HepG2 (cell line): Measurements from ENCODE around the gene MAP1LC3C. TPM values are rescaled to one million over a fixed set of nuclear protein-coding genes. Genes with fewer than 3 reads are reported as not detected.

Source experiments
- ATAC-seq: fragments of 200-7000 bp; cut with Tn5 transposase; 3 replicates; pipeline ENCODE4 v1.9.1; 2020; ENCODE audit warnings: mild to moderate bottlenecking, moderate library complexity
- Bru-seq: library from RNA; stranded (reverse); fragments of 400-500 nt; gene quantifications from one replicate; lab custom pipeline; 2021; lab: Mats Ljungman, UMichigan
- BruChase-seq, 2 experiments: library from RNA; stranded (reverse); fragments of 400-500 nt; gene quantifications; one replicate each; lab custom pipeline; 2021; lab: Mats Ljungman, UMichigan
- BruUV-seq: library from RNA; stranded (reverse); fragments of 400-500 nt; replicated peaks from 2 replicates; lab custom pipeline; 2021; lab: Mats Ljungman, UMichigan
- CTCF ChIA-PET: fragments of 300-600 bp; formaldehyde crosslinking; extraction: SDS; loops from one replicate; lab custom pipeline; 2021; ENCODE audit warnings: low total read pairs, inconsistent platforms, low intra/inter-chr PET ratio; lab: Yijun Ruan, JAX
- POLR2A ChIA-PET: fragments of 350-600 bp; sonication (Branson Sonifier 250); formaldehyde crosslinking; loops from one replicate; lab custom pipeline; 2020; ENCODE audit warnings: antibody characterized with exemption, inconsistent platforms; lab: Yijun Ruan, JAX
- DNase-seq: peaks from one replicate; pipeline ENCODE4 v3.0.0-alpha.2; 2015; ENCODE audit warnings: low spot score
- FAIRE-seq: peaks from 3 replicates; lab custom pipeline; 2011; peaks lifted over from hg19 to GRCh38; lab: Jason Lieb, UNC
- H2AFZ ChIP-seq: one replicate; pipeline ENCODE4 v1.6.1; 2011; ENCODE audit warnings: low read length, inconsistent platforms
- H3K27ac ChIP-seq: fragments of 300-600 bp; 3 replicates; pipeline ENCODE4 v1.8.0; 2011; ENCODE audit warnings: mixed run types, mild to moderate bottlenecking, mixed read lengths, low read length, inconsistent platforms; ENCODE audit not compliant: insufficient read depth; ENCODE audit errors: extremely low read length
- H3K27me3 ChIP-seq, 2 experiments: fragments of 200-600 bp in 1 of 2; 2 replicates in 1 of 2; 3 replicates in 1 of 2; pipeline versions ENCODE4 v1.6.0 to v1.8.0; 2011; ENCODE audit warnings: low read length in 2 of 2, mild to moderate bottlenecking in 2 of 2, moderate library complexity in 2 of 2, inconsistent platforms in 1 of 2; ENCODE audit not compliant: insufficient read depth in 2 of 2, control insufficient read depth in 1 of 2
- H3K36me3 ChIP-seq, 2 experiments: fragments of 200-600 bp in 1 of 2; replicated peaks in 1 of 2; 2 replicates in 1 of 2; 3 replicates in 1 of 2; pipeline versions ENCODE4 v1.5.1 to v1.8.0; 2011; ENCODE audit warnings: low read length in 2 of 2, inconsistent platforms in 1 of 2; ENCODE audit not compliant: insufficient read depth in 2 of 2, control insufficient read depth in 1 of 2
- H3K4me1 ChIP-seq: 2 replicates; pipeline ENCODE4 v1.5.1; 2012; ENCODE audit warnings: low read length, inconsistent platforms; ENCODE audit not compliant: insufficient read depth
- H3K4me2 ChIP-seq: 2 replicates; pipeline ENCODE4 v1.6.0; 2011; ENCODE audit warnings: low read depth, low read length, inconsistent platforms
- H3K4me3 ChIP-seq, 3 experiments: fragments of 200-600 bp in 1 of 3; sonication (generic), shearing (Covaris generic) in 1 of 3; replicated peaks in 1 of 3; 2 replicates each; pipeline ENCODE4 v1.5.1; 2011 to 2016; ENCODE audit warnings: low read length in 3 of 3, inconsistent platforms in 2 of 3, low read depth in 2 of 3, mild to moderate bottlenecking in 2 of 3, control low read depth in 1 of 3, mixed read lengths in 1 of 3; ENCODE audit not compliant: insufficient read depth in 1 of 3
- H3K79me2 ChIP-seq: one replicate; pipeline ENCODE4 v1.6.1; 2011; ENCODE audit warnings: low read length, inconsistent platforms; ENCODE audit not compliant: insufficient read depth
- H3K9ac ChIP-seq: 2 replicates; pipeline ENCODE4 v1.6.0; 2011; ENCODE audit warnings: mild to moderate bottlenecking, low read depth, low read length, inconsistent platforms; ENCODE audit not compliant: insufficient read depth
- H3K9me3 ChIP-seq: 2 replicates; pipeline ENCODE4 v1.5.1; 2012; ENCODE audit warnings: mild to moderate bottlenecking, low read length
- H4K20me1 ChIP-seq: 2 replicates; pipeline ENCODE4 v1.6.0; 2011; ENCODE audit warnings: inconsistent platforms, mild to moderate bottlenecking, low read length, moderate library complexity; ENCODE audit not compliant: insufficient read depth
- DNMT3B ChIP-seq: conservative IDR thresholded peaks from 2 replicates; pipeline ENCODE4 v1.6.1; 2016; ENCODE audit warnings: missing biosample characterization, control low read depth
- ETV5 ChIP-seq: IDR thresholded peaks from 2 replicates; pipeline ENCODE4 v1.6.1; 2018; ENCODE audit warnings: missing biosample characterization, missing genetic modification reagents, inconsistent platforms, borderline replicate concordance
- HOXD1 ChIP-seq: sonication (generic); formaldehyde crosslinking; IDR thresholded peaks from 2 replicates; pipeline ENCODE4 v1.5.0; 2020; ENCODE audit warnings: missing genetic modification reagents
- POLR2AphosphoS2 ChIP-seq: IDR thresholded peaks from 2 replicates; pipeline ENCODE4 v1.6.1; 2011; ENCODE audit warnings: low read depth, low read length, improper control_type of control experiment
- SOX5 ChIP-seq: IDR thresholded peaks from 2 replicates; pipeline ENCODE4 v1.6.1; 2016; ENCODE audit warnings: borderline replicate concordance
- SP5 ChIP-seq: IDR thresholded peaks from 2 replicates; pipeline ENCODE4 v1.6.1; 2016; ENCODE audit warnings: low read depth, borderline replicate concordance
- ZNF230 ChIP-seq: sonication (generic); formaldehyde crosslinking; IDR thresholded peaks from 2 replicates; pipeline ENCODE4 v1.4.0; 2020; ENCODE audit warnings: mild to moderate bottlenecking, missing genetic modification reagents
- ZNF337 ChIP-seq: sonication (generic); formaldehyde crosslinking; IDR thresholded peaks from 2 replicates; pipeline ENCODE4 v1.5.1; 2020; ENCODE audit warnings: missing genetic modification reagents, low read depth, mild to moderate bottlenecking, borderline replicate concordance
- ZNF34 ChIP-seq: sonication (generic); formaldehyde crosslinking; IDR thresholded peaks from 2 replicates; pipeline ENCODE4 v1.4.0; 2020; ENCODE audit warnings: mild to moderate bottlenecking, missing genetic modification reagents, borderline replicate concordance
- ZNF564 ChIP-seq: sonication (generic); formaldehyde crosslinking; IDR thresholded peaks from 2 replicates; pipeline ENCODE4 v1.8.1; 2023; ENCODE audit warnings: mild to moderate bottlenecking, missing genetic modification reagents
- ZNF567 ChIP-seq: sonication (generic); formaldehyde crosslinking; IDR thresholded peaks from 2 replicates; pipeline ENCODE4 v1.8.1; 2023; ENCODE audit warnings: mild to moderate bottlenecking, missing genetic modification reagents, borderline replicate concordance
- ZNF629 ChIP-seq: sonication (generic); formaldehyde crosslinking; conservative IDR thresholded peaks from 2 replicates; pipeline ENCODE4 v1.5.0; 2020; ENCODE audit warnings: missing genetic modification reagents
- ZNF737 ChIP-seq: sonication (generic); formaldehyde crosslinking; IDR thresholded peaks from 2 replicates; pipeline ENCODE4 v1.5.0; 2020; ENCODE audit warnings: missing genetic modification reagents, mild to moderate bottlenecking, borderline replicate concordance
- WGBS: methylation state at CpG from one replicate; pipeline ENCODE4 v1.1.6; 2017; ENCODE audit warnings: low lambda C conversion rate; 5-methylcytosine and 5-hydroxymethylcytosine counted together
- in situ Hi-C: cut with HindIII; loops from 2 replicates; pipeline ENCODE4 v1.10.0; 2017; ENCODE audit warnings: low pct_unique_long_range_greater_than_20kb; ENCODE audit not compliant: extremely low pct_ligation_motif_present
- intact Hi-C: fragments of 100-400 bp; cut with micrococcal nuclease; formaldehyde crosslinking; loops from one replicate; pipeline ENCODE4 v1.10.0; 2022; ENCODE audit not compliant: unreplicated experiment
- long read RNA-seq, 2 experiments: library from RNA in 1 of 2; library from polyadenylated mRNA in 1 of 2; stranded (forward) in 1 of 2; unstranded in 1 of 2; transcript quantifications; one replicate each; pipeline ENCODE4 v2.0.0, GENCODE V29; 2019 to 2022
- polyA minus RNA-seq, 3 experiments: library from RNA; depleted of rRNA, polyadenylated mRNA; stranded (reverse); fragments of >200 nt; gene quantifications; 2 replicates each; pipeline ENCODE4 v1.2.3, GENCODE V29; 2011; ENCODE audit warnings: low replicate concordance in 1 of 3
- polyA plus RNA-seq, 8 experiments: library from polyadenylated mRNA; depleted of rRNA in 3 of 8; stranded (reverse) in 7 of 8; unstranded in 1 of 8; fragments of >200 nt; fragmentation: Illumina TruSeq in 4 of 8; extraction: Trizol in 4 of 8; gene quantifications; 2 replicates each; pipeline versions ENCODE4 v1.2.1 to v1.2.3, GENCODE V29; 2011 to 2016; ENCODE audit warnings: low read depth in 4 of 8, missing spikeins in 1 of 8, mixed read lengths in 1 of 8; ENCODE audit not compliant: insufficient read depth in 1 of 8
- total RNA-seq, 5 experiments: library from RNA; depleted of rRNA; stranded (reverse); fragments of >200 nt; fragmentation: Illumina TruSeq; extraction: Trizol; gene quantifications; 2 replicates each; pipeline ENCODE4 v1.2.3, GENCODE V29; 2016; ENCODE audit warnings: low read depth in 1 of 5
- TF ChIP-seq, protein P1 (sequence below): sonication (generic); formaldehyde crosslinking; IDR thresholded peaks from 2 replicates; pipeline ENCODE4 v1.5.0; 2020; ENCODE audit warnings: mild to moderate bottlenecking, missing genetic modification reagents
- TF ChIP-seq, protein P2 (sequence below): IDR thresholded peaks from 2 replicates; pipeline ENCODE4 v1.6.1; 2018; ENCODE audit warnings: missing genetic modification reagents, mild to moderate bottlenecking, missing compliant biosample characterization
- TF ChIP-seq, protein P3 (sequence below): sonication (generic); formaldehyde crosslinking; IDR thresholded peaks from 2 replicates; pipeline ENCODE4 v1.5.0; 2020; ENCODE audit warnings: missing genetic modification reagents

Gene MAP1LC3C
- total RNA-seq (2016; rRNA removed; fragmentation: Illumina TruSeq; extraction: Trizol) (not detected in 2 replicates), polyA plus RNA-seq (2011; rRNA removed) (not detected in 2 replicates), polyA minus RNA-seq (2011; rRNA and poly(A)+ RNA removed; ENCODE audit: low replicate concordance) (not detected in 2 replicates), Bru-seq, nascent RNA (not detected), BruChase-seq, experiment 1, labeled RNA remaining after a 6-hour chase (not detected), BruChase-seq, experiment 2, labeled RNA remaining after a 2-hour chase (not detected)
- total RNA-seq (2016; cell fraction: cytosol; rRNA removed; fragmentation: Illumina TruSeq; extraction: Trizol; ENCODE audit: low read depth): not detected in 2 replicates
- not detected in 2 replicates for total RNA-seq (2016; cell fraction: insoluble cytoplasmic fraction; rRNA removed; fragmentation: Illumina TruSeq; extraction: Trizol)
- total RNA-seq (2016; cell fraction: membrane; rRNA removed; fragmentation: Illumina TruSeq; extraction: Trizol): not detected in 2 replicates
- not detected in 2 replicates for total RNA-seq (2016; cell fraction: nucleus; rRNA removed; fragmentation: Illumina TruSeq; extraction: Trizol)
- polyA plus RNA-seq (2011; cell fraction: cytosol; rRNA removed): not detected in 2 replicates
- polyA plus RNA-seq (2011; cell fraction: nucleus; rRNA removed): not detected in 2 replicates
- not detected in 2 replicates for polyA plus RNA-seq (2012)
- polyA plus RNA-seq (2016; cell fraction: cytosol; fragmentation: Illumina TruSeq; extraction: Trizol; ENCODE audit: low read depth): not detected in 2 replicates
- not detected in 2 replicates for polyA plus RNA-seq (2016; cell fraction: insoluble cytoplasmic fraction; fragmentation: Illumina TruSeq; extraction: Trizol; ENCODE audit: low read depth)
- polyA plus RNA-seq (2016; cell fraction: membrane; fragmentation: Illumina TruSeq; extraction: Trizol; ENCODE audit: low read depth): not detected in 2 replicates
- polyA plus RNA-seq (2016; cell fraction: nucleus; fragmentation: Illumina TruSeq; extraction: Trizol; ENCODE audit: insufficient read depth, low read depth): not detected in 2 replicates
- polyA minus RNA-seq (2011; cell fraction: cytosol; rRNA and poly(A)+ RNA removed): not detected in 2 replicates
- not detected in 2 replicates for polyA minus RNA-seq (2011; cell fraction: nucleus; rRNA and poly(A)+ RNA removed)
- long read RNA-seq, experiment 1: 0 reads
- long read RNA-seq, experiment 2: 0 reads

DNA sequence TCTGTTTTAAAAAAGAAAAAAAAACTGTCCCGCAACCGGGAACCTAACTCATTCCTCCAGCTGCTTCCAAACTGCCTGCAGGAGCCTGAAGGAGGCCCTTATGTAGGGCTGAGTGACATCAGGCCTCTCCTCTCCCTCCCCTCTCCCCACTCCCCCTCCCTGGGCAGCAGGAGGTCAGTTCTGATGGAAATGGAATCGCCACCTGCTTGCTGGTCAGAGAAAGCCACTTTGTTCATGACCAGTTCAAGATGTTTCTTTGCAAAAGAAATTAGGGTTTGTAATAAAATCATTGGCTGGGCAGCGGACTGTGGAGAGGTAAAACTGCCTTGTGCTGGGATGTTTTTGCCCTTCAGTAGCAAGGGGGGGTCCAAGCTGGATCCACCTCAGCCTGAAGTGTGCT lies at the start of gene MAP1LC3C:
TSS of gene MAP1LC3C (minus strand) at position 73 of the 400 bp plus-strand sequence. CDS start 90 bp downstream, outside the sequence.
- Histone ChIP-seq H3K4me1 (no peaks in the 10 kb centered on the region), H3K4me3 (peak within 1 kb of the TSS in 2 of 3 experiments; percentile 24 to 53; a peak in 3 of 6 replicates)
- DNase-seq: no peak
- CTCF ChIA-PET: interaction anchor here (2.4 kb wide), 1 partner anchor 103 kb away, joined by 23 read pairs; no protein-coding TSS in a partner anchor
- TF ChIP-seq ZNF230 (CRISPR knock-in tag) (no peak), ZNF629 (CRISPR knock-in tag) (no peak), DNMT3B (no peak), ZNF564 (CRISPR knock-in tag) (no peak), SP5 (CRISPR knock-in tag) (no peak), SOX5 (CRISPR knock-in tag) (no peak), ZNF567 (CRISPR knock-in tag) (no peak), ETV5 (CRISPR knock-in tag) (no peak), ZNF337 (CRISPR knock-in tag) (no peak), ZNF34 (no peak), POLR2AphosphoS2 (no peak), ZNF737 (CRISPR knock-in tag) (no peak), HOXD1 (CRISPR knock-in tag) (no peak)
- TF ChIP-seq, protein P1, sequence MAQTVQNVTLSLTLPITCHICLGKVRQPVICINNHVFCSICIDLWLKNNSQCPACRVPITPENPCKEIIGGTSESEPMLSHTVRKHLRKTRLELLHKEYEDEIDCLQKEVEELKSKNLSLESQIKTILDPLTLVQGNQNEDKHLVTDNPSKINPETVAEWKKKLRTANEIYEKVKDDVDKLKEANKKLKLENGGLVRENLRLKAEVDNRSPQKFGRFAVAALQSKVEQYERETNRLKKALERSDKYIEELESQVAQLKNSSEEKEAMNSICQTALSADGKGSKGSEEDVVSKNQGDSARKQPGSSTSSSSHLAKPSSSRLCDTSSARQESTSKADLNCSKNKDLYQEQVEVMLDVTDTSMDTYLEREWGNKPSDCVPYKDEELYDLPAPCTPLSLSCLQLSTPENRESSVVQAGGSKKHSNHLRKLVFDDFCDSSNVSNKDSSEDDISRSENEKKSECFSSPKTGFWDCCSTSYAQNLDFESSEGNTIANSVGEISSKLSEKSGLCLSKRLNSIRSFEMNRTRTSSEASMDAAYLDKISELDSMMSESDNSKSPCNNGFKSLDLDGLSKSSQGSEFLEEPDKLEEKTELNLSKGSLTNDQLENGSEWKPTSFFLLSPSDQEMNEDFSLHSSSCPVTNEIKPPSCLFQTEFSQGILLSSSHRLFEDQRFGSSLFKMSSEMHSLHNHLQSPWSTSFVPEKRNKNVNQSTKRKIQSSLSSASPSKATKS (CRISPR knock-in tag): no peak
- TF ChIP-seq, protein P2, sequence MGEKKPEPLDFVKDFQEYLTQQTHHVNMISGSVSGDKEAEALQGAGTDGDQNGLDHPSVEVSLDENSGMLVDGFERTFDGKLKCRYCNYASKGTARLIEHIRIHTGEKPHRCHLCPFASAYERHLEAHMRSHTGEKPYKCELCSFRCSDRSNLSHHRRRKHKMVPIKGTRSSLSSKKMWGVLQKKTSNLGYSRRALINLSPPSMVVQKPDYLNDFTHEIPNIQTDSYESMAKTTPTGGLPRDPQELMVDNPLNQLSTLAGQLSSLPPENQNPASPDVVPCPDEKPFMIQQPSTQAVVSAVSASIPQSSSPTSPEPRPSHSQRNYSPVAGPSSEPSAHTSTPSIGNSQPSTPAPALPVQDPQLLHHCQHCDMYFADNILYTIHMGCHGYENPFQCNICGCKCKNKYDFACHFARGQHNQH: no peak
- TF ChIP-seq, protein P3, sequence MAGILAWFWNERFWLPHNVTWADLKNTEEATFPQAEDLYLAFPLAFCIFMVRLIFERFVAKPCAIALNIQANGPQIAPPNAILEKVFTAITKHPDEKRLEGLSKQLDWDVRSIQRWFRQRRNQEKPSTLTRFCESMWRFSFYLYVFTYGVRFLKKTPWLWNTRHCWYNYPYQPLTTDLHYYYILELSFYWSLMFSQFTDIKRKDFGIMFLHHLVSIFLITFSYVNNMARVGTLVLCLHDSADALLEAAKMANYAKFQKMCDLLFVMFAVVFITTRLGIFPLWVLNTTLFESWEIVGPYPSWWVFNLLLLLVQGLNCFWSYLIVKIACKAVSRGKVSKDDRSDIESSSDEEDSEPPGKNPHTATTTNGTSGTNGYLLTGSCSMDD (CRISPR knock-in tag): no peak
- TF ChIP-seq, all 625 proteins: peak for 0
- Histone ChIP-seq H3K27me3 (peaks cover 0 to 8% of the 10 kb centered on the region in 2 experiments; a peak in 1 of 5 replicates), H3K4me2 (peak within 1 kb of the TSS; percentile 56), H3K9ac (no peak within 1 kb of the TSS), H3K36me3 (no peaks in the 10 kb centered on the region), H3K27ac (no peak within 1 kb of the TSS), H3K9me3 (no peaks in the 10 kb centered on the region), H2AFZ (no peak within 1 kb of the TSS), H4K20me1 (no peaks in the 10 kb centered on the region), H3K79me2 (no peaks in the 10 kb centered on the region)
- BruUV-seq: no TSS peak
- POLR2A ChIA-PET: no interaction called here
- WGBS: 33% methylated on average over 4 of the region's 4 CpGs
- ATAC-seq (peak; percentile 46), FAIRE-seq (no peak)
- in situ Hi-C loops: loop anchor here (25.0 kb wide), 1 partner anchor 462 kb away; the partner anchor contains the start of gene KMO
- intact Hi-C loops: no loop called here
